Posterior vena cava (tissue), 2 donors: ENCODE results near the gene MED8. TPM values are rescaled to one million over a fixed set of nuclear protein-coding genes. Genes with fewer than 3 reads are reported as not detected.
"Not testable (repeated sequence)": the region's sequence is repeated elsewhere in the genome, so short reads cannot be mapped to it uniquely, and the experiment has no call there.

ENCODE experiments used
- DNase-seq: peaks from one replicate; pipeline ENCODE4 v3.0.0-alpha.2; 2020; ENCODE audit warnings: low spot score
- intact Hi-C, 2 donors: fragments of 100-400 bp; cut with DNase I; formaldehyde crosslinking; loops; one replicate each; pipeline versions ENCODE4 v1.14.1 to v1.14.2; 2022 to 2023
- total RNA-seq, 2 donors: library from RNA; stranded (reverse); fragmentation: NEBNext Ultra II Directional; extraction: Animal tissue kit (Norgen Biotek cat#: 25700); gene quantifications; one replicate each; pipeline ENCODE4 v1.2.1, GENCODE V29; 2021
- donor health status: DM: yes; HTN: yes; CAD: no.
- donor health status: DM: yes; HTN: yes; CAD: no.

MED8 gene
- total RNA-seq, 2 donors from 2014 or later, result 27.0 to 30.5 TPM

DNA sequence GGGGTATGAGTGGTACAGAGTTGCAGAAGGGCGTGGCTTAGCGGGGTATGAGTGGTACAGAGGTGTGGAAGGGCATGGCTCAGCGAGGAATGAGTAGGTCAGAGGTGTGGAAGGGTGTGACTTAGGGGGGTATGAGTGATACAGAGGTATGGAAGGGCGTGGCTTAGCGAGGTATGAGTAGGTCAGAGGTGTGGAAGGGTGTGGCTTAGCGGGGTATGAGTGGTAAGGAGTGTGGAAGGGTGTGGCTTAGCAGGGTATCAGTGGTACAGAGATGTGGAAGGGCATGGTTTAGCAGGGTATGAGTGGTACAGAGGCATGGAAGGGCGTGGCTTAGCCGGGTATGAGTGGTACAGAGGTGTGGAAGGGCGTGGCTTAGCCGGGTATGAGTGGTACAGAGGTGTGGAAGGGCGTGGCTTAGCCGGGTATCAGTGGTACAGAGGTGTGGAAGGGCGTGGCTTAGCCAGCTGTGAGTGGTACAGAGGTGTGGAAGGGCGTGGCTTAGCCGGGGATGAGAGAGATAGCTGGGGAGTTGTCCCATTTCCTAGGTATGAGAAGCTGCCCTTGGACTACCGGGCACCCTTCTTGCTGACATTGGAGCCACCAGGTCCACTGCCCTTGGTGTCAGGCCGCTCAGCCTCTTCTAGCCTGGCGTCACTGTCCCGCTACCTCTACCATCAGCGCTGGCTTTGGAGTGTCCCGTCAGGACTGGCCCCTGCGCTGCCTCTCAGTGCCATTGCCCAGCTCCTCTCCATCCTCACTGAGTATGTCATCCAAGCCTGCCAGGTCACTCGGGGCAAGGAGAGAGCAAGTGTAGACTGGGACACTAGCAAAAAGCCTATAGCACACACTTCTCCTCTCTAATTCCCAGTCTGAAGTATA lies 34.3 kb upstream of the MED8 start:
- intact Hi-C loops, result no loop called here
- peak; percentile 20 for DNase-seq

DNA sequence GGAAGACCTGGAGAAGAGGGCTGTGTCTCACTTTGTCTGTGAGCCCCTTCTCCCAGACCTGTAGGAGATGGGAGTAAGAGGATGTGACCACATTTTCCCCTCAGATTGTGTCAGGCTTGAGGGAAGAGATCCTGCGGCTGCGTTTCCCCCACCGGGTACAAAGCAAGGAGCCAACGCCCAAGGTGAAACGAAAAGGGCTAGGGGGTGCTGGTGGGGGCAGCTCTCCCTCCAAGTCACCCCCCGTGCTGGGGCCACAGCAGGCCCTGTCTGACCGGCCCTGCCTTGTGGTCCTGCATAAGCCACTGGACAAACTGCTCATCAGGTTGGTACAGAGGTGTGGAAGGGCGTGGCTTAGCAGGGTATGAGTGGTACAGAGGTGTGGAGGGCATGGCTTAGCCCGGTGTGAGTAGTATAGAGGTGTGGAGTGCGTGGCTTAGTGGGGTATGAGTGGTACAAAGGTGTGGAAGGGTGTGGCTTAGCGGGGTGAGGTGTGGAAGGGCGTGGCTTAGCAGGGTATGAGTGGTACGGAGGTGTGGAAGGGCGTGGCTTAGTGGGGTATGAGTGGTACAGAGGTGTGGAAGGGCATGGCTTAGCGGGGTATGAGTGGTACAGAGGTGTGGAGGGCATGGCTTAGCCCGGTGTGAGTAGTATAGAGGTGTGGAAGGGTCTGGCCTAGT lies 33.5 kb upstream of the MED8 start:
- intact Hi-C loops, result no loop called here
- DNase-seq, result peak; percentile 49

DNA sequence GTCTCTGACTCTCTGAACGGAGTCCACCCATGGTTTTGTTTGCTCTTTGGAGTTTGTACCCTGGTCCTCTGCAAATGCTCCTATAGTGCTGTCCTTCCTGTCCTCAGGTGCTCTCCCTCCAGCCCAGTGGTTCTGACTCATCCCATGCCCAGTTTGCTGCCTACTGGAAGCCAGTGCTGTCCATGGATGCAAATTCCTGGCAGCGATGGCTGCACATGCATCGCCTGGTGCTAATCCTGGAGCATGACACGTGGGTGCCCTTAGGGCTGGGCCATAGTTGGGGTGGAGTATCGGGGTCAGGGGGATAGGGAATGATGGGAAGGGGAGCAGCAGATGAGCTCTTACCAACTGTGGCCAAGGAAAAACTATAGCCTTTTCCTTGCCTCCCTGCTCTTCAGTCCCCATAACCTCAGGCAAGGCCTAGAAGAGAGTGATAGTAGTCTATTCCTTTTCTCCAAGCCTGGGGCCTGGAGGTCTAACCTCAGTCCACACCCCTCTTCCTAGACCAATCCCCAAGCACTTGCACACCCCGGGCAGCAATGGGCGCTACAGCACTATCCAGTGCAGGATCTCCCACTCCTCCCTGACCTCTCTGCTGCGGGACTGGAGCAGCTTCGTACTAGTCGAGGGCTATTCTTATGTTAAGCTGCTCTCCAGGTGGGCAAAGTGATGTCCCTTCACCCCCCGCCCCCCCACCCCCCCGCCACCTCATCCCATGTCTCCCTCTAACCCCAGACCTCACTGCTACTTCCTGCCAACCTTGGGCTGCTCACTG lies 32.6 kb upstream of the MED8 start:
- intact Hi-C loops, result no loop called here
- DNase-seq, result peak; percentile 57

DNA sequence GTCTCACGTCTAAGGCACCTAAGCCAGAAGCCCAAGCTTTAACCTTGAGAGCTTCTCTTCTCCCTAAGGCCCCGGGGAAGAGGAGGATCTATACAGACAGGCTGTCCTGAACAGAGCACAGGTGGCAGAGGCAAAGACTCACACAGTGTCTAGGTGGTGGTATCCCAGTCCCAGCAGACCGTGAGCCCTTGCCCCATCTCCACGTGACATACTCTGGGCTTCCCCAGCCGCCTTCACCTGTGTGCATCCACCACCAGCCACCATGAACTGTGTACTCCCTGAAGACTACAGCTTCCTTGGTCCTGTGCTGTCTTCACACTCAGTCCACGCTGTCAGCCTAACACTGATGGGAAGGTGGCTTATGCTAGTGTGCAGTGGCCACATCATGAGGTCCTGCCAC lies 31.8 kb upstream of the MED8 start:
- DNase-seq, result peak; percentile 62
- intact Hi-C loops, result no loop called here

DNA sequence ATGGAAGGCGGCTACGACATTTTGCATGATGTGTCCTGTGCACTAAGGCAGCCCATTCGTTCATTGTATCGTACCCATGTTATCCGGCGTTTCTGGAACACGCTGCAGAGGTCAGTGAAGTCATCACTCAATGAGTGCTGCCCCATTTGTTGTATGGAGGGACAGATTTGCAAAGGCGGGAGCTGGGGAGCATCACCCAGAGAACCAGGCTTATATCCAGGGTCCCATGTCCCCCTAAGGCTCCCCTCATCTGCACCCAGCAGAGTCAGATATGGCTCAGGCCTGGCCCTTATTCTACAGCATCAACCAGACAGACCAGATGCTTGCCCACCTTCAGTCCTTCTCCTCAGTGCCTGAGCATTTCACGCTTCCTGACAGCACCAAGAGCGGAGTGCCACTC lies 31.3 kb upstream of the MED8 start:
- DNase-seq, result peak; percentile 30
- intact Hi-C loops, result no loop called here

DNA sequence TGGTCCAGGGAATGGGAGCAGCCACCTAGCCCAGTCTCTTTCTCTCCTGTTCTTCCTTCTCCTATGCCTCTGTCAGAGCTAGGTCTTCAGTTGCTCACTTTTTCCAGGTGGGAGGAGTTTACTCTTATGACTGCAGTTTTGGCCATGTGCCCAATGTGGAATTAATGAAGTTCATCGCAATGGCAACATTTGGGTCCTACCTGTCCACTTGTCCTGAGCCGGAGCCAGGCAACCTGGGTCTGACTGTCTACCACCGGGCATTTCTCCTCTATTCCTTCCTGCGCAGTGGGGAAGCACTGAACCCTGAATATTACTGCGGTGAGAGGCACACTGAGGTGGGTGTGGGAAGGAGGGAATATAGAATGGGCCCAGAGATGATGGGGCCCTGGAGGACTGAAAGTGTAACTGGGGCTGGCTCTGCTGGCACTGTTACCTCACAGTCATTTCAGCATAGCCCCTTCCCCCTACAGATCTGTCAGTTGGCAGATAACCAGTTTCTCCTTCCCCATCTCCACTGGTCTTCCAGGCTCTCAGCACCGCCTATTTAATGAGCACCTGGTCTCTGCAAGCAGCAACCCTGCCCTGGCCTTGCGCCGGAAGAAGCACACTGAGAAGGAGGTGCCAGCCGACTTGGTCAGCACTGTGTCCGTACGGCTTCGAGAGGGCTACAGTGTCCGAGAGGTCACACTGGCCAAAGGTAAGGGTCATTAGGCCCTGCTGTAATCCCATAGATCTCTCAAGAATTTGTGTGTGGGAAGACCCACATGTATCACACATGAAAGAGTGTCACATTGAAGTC lies 30.2 kb upstream of the MED8 start:
- intact Hi-C loops, result loop anchor here (1.0 to 5.0 kb wide), 2 partner anchors 193 kb away; no protein-coding TSS in a partner anchor
- peak; percentile 77 for DNase-seq

DNA sequence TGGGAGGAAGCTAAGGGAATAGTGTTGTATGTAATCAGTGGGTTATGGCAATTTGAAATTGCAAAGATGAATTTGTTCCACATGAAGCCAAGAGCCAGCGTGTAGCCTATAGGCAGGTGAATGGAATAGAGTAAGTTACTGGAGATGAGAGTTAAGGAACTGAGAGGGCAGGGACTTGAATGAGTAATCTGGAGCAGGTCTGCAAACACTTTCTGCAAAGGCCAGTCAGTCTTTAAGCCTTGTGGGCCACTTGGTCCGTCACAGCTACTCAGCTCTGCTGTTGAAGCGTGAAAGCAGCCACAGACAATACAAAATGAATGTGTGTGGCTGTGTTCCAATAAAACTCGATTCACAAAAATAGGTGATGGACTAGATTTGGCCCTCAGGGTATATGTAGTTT lies 29.3 kb upstream of the MED8 start:
- intact Hi-C loops, result loop anchor here (1.0 to 5.0 kb wide), 2 partner anchors 192 kb away; no protein-coding TSS in a partner anchor
- no peak for DNase-seq

DNA sequence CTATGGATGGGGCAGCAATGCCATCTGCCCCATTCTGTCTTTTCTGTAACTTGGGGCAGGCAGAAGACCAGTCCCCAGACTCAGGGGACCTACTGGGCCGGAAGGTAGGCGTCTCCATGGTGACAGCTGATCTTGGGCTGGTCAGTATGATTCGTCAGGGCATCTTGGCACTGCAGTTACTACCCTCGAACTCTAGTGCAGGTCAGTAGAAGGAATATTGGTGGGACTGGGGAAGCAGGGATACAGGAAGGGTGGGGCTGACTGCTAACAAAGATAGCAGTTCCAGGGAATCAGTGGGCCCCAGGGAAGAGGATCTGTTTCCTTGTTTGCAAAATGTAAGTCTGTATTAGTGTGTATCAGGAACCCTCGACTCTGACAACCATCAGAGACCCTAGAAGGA lies 26.3 kb upstream of the MED8 start:
- intact Hi-C loops, result loop anchor here in 1 of 2 donors (5.0 kb wide), 1 partner anchor 189 kb away; no protein-coding TSS in a partner anchor
- DNase-seq, result peak; percentile 36

DNA sequence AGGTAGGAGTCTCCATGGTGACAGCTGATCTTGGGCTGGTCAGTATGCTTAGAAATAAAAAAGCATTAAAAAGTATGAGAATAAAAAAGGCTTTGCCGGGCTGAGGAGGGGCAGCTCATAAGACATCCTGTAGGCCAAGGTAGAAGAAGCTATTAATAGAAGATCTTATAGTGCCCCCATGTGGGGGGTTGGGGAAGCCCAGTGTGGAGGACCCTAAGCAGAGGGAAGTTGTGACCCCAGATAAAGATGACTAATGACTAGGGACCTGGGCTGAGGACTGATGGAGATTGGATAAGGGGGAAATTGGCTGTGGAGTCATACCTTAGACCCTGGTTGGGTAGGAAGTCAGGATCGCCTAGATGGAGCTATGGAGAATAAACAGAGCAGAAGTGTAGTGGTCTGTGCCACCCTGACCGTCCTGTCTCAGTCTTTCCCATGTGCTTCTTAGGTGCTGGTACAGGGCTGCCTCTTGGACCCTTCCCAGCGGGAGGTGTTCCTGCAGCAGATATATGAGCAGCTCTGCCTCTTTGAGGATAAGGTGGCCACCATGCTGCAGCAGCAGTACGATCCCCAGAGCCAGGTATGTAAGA lies 25.1 kb upstream of the MED8 start:
- intact Hi-C loops, result loop anchor here in 1 of 2 donors (5.0 kb wide), 1 partner anchor 187 kb away; no protein-coding TSS in a partner anchor
- DNase-seq, result no peak

DNA sequence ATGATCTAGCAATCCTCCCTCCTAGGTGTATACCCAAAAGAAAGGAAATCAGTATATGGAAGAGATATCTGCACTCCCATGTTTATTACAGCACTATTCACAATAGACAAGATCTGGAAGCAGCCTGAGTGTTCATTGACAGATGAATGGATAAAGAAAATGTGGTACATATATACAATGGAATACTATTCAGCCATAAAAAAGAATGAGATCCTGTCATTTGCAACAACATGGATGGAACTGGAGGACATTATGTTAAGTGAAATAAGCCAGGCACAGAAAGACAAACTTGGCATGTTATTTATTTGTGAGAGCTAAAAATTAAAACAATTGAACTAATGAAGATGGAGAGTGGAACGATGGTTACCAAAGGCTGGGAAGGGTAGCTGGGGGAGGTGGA lies 23.8 kb upstream of the MED8 start:
- DNase-seq, intact Hi-C loops: not testable (repeated sequence)

DNA sequence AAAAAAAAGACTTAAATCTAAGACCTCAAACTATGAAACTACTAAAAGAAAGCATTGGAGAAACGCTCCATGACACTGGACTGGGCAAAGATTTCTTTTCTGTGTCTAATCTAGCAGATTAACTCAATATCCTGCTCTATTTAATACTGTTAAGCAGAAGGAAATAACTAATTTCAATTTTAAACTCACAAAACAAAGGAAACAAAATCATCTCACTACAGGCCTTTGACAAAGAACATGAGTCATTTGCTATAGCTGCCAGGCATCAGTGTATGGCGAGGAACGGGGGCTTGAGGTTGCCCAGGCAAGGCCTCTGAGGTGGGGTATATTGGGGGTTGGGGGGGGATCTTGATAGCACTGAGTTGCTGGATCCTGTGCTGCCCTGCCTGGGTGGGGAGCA lies 21.0 kb upstream of the MED8 start:
- intact Hi-C loops, result no loop called here
- no peak for DNase-seq

DNA sequence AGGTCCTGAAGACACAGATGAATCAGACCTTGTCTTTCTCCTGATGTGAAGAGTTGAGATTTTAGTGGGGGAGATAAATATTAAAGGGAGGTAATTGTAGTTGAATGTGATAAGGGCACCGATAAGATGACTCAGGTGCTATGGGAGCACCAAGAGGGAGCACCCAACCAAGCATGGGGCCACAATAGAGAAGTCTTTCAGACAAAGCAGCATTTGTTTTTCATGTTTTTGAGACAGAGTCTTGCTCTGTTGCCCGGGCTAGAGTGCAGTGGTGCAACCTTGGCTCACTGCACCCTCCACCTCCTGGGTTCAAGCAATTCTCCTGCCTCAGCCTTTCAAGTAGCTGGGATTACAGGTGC lies 16.3 kb upstream of the MED8 start:
- intact Hi-C loops, result no loop called here
- no peak for DNase-seq

DNA sequence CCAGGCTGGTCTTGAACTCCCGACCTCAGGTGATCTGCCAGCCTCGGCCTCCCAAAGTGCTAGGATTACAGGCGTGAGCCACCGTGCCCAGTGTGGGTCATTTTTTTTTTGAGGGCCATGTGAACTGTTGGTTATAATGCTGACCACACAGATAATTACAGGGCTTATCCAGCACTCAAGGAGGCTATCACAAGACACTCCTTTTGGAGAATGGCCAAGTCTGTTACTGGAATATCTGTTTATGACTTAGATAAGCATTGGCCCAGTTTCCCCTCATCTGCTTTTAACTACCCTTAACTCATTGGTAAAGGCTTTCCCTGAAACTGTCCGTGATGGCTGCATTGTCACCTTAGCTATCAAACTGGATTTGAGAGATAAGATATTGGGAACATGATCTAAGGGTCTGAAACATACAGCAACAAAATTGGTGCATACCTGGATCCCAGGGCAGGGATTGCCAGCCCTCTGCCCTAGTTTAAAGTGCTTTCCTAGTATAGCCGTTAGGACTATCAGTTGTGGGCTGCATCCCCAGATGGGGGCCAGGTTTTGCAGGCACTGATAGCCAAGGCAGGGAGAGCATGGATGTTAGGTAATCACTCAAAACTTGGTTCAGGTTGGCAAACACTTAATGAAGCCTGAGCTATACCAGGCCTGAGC lies 15.7 kb upstream of the MED8 start:
- intact Hi-C loops, result no loop called here
- DNase-seq, result no peak

DNA sequence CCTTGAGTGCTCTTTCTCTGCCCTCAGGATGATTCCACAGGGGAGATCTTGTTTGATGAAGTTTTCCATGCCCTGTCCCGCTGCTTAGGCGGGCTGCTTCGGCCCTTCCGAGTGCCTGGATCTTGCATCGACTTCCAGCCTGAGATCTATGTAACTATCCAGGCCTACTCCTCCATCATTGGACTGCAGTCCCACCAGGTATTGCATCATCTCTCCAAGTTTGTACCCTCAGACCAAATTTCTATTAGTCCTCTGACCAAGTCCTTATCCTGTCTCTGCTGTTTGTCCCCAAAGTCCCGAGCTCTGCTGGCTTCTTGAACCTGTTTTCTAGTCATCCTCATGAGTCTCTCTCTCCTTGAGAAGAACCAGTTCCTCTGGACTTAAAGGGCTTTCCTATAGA lies 14.8 kb upstream of the MED8 start:
- intact Hi-C loops, result no loop called here
- DNase-seq, result no peak

DNA sequence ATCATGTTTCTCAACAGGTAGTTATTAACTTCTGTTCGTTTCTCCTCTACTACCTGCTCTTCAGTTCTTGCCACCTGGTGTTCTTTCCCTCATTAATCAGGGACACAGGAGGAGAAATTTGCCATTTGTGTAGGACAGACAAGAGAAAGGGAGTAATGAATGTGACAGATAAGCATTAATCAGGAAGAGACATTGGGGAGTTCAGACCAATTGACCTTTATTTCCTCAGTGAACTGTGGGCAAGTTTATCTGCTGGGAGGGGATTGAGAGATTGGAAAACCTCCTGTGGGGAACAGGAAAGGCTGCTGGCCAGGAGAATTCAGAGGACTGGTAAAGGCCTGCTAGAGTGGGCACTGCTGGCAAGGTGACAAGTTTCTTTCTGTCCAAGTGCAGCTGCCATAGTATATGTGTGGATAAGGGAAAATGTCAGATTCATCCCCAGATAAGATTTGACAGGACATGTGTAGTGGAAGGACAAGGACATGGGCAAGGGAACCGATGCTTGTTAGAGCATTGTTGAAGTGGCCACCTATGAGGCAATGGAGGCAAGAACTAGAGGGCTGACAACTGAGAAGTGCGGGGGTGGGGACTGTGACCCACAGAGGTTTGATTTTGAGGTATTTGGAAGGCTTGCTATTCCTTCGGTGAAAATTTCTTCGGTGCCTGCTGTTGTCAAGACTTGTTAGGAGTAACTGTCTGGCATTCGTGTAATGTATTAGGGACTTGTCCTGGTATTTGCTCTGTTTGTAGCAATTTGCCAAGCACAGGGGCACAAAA lies 12.7 kb upstream of the MED8 start:
- DNase-seq, result no peak
- intact Hi-C loops, result no loop called here

DNA sequence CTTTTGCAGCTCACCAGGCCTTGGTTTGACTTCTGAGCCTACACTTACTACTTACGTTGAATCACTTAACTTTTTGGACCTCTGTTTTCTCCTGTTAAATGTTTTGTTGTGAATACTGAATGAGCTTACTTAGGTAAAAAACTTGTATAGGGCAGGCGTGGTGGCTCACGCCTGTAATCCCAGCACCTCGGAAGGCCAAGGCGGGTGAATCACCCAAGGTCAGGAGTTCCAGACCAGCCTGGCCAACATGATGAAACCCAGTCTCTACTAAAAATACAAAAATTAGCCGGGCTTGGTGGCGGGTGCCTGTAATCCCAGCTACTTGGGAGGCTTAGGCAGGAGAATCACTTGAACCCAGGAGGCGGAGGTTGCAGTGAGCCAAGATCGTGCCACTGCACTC lies 10.8 kb upstream of the MED8 start:
- intact Hi-C loops, DNase-seq: not testable (repeated sequence)

DNA sequence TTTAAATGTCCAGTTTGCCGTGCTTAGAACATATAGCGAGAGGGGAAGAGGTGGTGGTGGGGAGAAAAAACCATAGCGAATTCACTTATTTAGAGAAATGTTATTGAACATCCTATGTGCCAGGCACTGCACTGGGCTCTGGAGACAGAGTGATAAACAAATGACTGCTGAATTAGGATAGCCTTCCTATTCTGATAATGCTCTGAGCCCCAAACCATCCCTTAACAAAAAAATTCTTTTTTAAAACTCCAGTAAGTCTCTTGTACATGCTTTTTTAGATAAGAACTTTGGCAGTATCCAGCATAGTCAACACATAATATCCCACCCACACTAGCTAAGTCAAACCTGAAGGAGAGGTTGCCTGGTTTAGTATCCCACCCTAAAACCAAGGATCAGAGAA lies 8.6 kb upstream of the MED8 start:
- intact Hi-C loops, result no loop called here
- no peak for DNase-seq

DNA sequence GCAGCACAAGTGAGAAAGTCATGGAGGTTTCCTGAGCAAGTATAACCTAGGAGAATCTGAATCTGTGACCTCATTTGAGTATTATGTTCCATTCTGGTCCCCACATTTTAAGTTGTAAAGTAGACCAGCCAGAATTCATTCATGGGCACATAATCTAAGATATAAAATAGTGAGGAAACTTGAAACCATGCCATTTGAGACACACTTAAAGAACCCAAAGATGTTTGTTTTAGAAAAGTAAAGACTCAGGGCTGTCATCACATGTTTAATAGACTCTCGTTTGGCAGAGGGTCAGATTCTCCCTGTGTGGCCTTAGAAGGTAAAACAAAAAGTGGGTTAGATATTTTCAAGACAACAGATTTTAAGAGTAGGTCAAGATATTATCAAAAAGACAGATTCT lies 6.5 kb upstream of the MED8 start:
- no peak for DNase-seq
- intact Hi-C loops, result no loop called here
